Measurements from ENCODE around the gene CDC27.

CDC27 gene

GRCh38 chr17:47099451-47099986 is 89.6 kb downstream of the CDC27 start:
- DNase-seq (ENCODE audit: extremely low spot score): no peak
- POLR2A ChIA-PET: interaction anchor here (0.6 to 1.3 kb wide), 2 partner anchors 11 to 90 kb away, joined by 3 to 4 read pairs; partner anchors contain the start of gene CDC27
- CTCF ChIA-PET: no interaction called here
- TF ChIP-seq HDGF (IDR thresholded peaks at IDR 0.05; ENCODE audit: borderline replicate concordance) (no peak), ELF4 (IDR thresholded peaks at IDR 0.05) (no peak), CTBP1 (IDR thresholded peaks at IDR 0.05; ENCODE audit: borderline replicate concordance) (no peak), NFRKB (IDR thresholded peaks at IDR 0.05) (no peak), FOXK2 (IDR thresholded peaks at IDR 0.05) (no peak), L3MBTL2 (conservative IDR thresholded peaks at IDR 0.05) (no peak), SP1 (IDR thresholded peaks at IDR 0.05) (no peak), BHLHE40 (IDR thresholded peaks at IDR 0.05; ENCODE audit: borderline replicate concordance) (no peak)

GRCh38 chr17:47096343-47096742 is 92.8 kb downstream of the CDC27 start:
- ChIA-PET POLR2A (no interaction called here), CTCF (no interaction called here)
- DNase-seq (ENCODE audit: extremely low spot score): no peak
- TF ChIP-seq, protein P1, sequence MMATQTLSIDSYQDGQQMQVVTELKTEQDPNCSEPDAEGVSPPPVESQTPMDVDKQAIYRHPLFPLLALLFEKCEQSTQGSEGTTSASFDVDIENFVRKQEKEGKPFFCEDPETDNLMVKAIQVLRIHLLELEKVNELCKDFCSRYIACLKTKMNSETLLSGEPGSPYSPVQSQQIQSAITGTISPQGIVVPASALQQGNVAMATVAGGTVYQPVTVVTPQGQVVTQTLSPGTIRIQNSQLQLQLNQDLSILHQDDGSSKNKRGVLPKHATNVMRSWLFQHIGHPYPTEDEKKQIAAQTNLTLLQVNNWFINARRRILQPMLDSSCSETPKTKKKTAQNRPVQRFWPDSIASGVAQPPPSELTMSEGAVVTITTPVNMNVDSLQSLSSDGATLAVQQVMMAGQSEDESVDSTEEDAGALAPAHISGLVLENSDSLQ (IDR thresholded peaks at IDR 0.05): no peak
- no peak for TF ChIP-seq HDGF (IDR thresholded peaks at IDR 0.05; ENCODE audit: borderline replicate concordance)
- TF ChIP-seq ARNT (IDR thresholded peaks at IDR 0.05): no peak
- no peak for TF ChIP-seq L3MBTL2 (conservative IDR thresholded peaks at IDR 0.05)
- TF ChIP-seq TARDBP (IDR thresholded peaks at IDR 0.05): no peak
- no peak for TF ChIP-seq NFRKB (IDR thresholded peaks at IDR 0.05)
- no peak for TF ChIP-seq BHLHE40 (IDR thresholded peaks at IDR 0.05; ENCODE audit: borderline replicate concordance)
- TF ChIP-seq ZNF384 (IDR thresholded peaks at IDR 0.05): no peak
- TF ChIP-seq FOXK2 (IDR thresholded peaks at IDR 0.05): no peak
- TF ChIP-seq SUZ12 (IDR thresholded peaks at IDR 0.05): no peak
- TF ChIP-seq ELF4 (IDR thresholded peaks at IDR 0.05): no peak
- TF ChIP-seq FOXA1 (IDR thresholded peaks at IDR 0.05): no peak

GRCh38 chr17:47095268-47095667 is 93.8 kb downstream of the CDC27 start:
- TF ChIP-seq LEF1 (IDR thresholded peaks at IDR 0.05; ENCODE audit: borderline replicate concordance): no peak
- TF ChIP-seq BHLHE40 (IDR thresholded peaks at IDR 0.05; ENCODE audit: borderline replicate concordance): no peak
- TF ChIP-seq NFRKB (IDR thresholded peaks at IDR 0.05): no peak
- no peak for TF ChIP-seq ZNF384 (IDR thresholded peaks at IDR 0.05)
- TF ChIP-seq, protein P1 (IDR thresholded peaks at IDR 0.05): no peak
- TF ChIP-seq SUZ12 (IDR thresholded peaks at IDR 0.05): no peak
- TF ChIP-seq ELF4 (IDR thresholded peaks at IDR 0.05): no peak
- TF ChIP-seq FOXM1 (IDR thresholded peaks at IDR 0.05; ENCODE audit: borderline replicate concordance): no peak
- no peak for TF ChIP-seq CTBP1 (IDR thresholded peaks at IDR 0.05; ENCODE audit: borderline replicate concordance)
- no peak for TF ChIP-seq FOXK2 (IDR thresholded peaks at IDR 0.05)
- no peak for TF ChIP-seq FOXA1 (IDR thresholded peaks at IDR 0.05)
- no peak for TF ChIP-seq TARDBP (IDR thresholded peaks at IDR 0.05)
- no peak for TF ChIP-seq HDGF (IDR thresholded peaks at IDR 0.05; ENCODE audit: borderline replicate concordance)
- TF ChIP-seq ARNT (IDR thresholded peaks at IDR 0.05): no peak
- no peak for TF ChIP-seq L3MBTL2 (conservative IDR thresholded peaks at IDR 0.05)
- no peak for TF ChIP-seq SP1 (IDR thresholded peaks at IDR 0.05)
- ChIA-PET CTCF (no interaction called here), POLR2A (no interaction called here)
- no peak for DNase-seq (ENCODE audit: extremely low spot score)

- CTCF ChIA-PET: no interaction called here
- DNase-seq (ENCODE audit: extremely low spot score): no peak
- POLR2A ChIA-PET: interaction anchor here (1.1 kb wide), 1 partner anchor 11 kb away, joined by 4 read pairs; no protein-coding TSS in a partner anchor
- TF ChIP-seq ZNF384 (IDR thresholded peaks at IDR 0.05) (no peak), NFRKB (IDR thresholded peaks at IDR 0.05) (no peak), SP1 (IDR thresholded peaks at IDR 0.05) (no peak), LEF1 (IDR thresholded peaks at IDR 0.05; ENCODE audit: borderline replicate concordance) (no peak), ELF4 (IDR thresholded peaks at IDR 0.05) (no peak), FOXM1 (IDR thresholded peaks at IDR 0.05; ENCODE audit: borderline replicate concordance) (no peak)
- TF ChIP-seq, protein P1 (IDR thresholded peaks at IDR 0.05): no peak
Measured at GRCh38 chr17:47087093-47087492, 102.0 kb downstream of the CDC27 start.

DNA sequence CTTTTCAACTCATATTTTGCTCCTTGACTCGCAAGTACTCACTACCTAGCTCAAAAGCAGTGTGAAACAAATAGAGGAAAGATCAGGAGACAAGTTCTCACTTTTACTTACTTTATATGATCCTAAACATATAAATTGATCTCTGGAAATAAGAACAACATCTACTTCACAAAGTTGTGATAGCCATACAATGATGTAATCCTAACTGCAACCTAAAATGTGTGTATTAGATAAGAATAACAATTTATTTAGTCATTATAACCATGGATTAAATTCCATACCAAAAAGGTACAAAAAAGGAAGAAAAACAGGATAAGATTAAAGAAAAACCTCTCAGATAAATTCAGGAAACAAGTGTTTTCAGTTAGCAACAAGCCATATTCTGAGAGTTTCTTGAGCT is 103.4 kb downstream of the CDC27 start:
- ChIA-PET CTCF (no interaction called here), POLR2A (no interaction called here)
- no peak for DNase-seq (ENCODE audit: extremely low spot score)
- TF ChIP-seq FOXM1 (IDR thresholded peaks at IDR 0.05; ENCODE audit: borderline replicate concordance): no peak
- no peak for TF ChIP-seq BHLHE40 (IDR thresholded peaks at IDR 0.05; ENCODE audit: borderline replicate concordance)
- no peak for TF ChIP-seq L3MBTL2 (conservative IDR thresholded peaks at IDR 0.05)
- TF ChIP-seq ARNT (IDR thresholded peaks at IDR 0.05): no peak
- TF ChIP-seq SP1 (IDR thresholded peaks at IDR 0.05): no peak
- no peak for TF ChIP-seq ZNF384 (IDR thresholded peaks at IDR 0.05)
- TF ChIP-seq FOXK2 (IDR thresholded peaks at IDR 0.05): no peak
- no peak for TF ChIP-seq LEF1 (IDR thresholded peaks at IDR 0.05; ENCODE audit: borderline replicate concordance)
- TF ChIP-seq SUZ12 (IDR thresholded peaks at IDR 0.05): no peak
- TF ChIP-seq TARDBP (IDR thresholded peaks at IDR 0.05): no peak
- TF ChIP-seq, protein P1 (IDR thresholded peaks at IDR 0.05): no peak
- TF ChIP-seq CTBP1 (IDR thresholded peaks at IDR 0.05; ENCODE audit: borderline replicate concordance): no peak
- TF ChIP-seq FOXA1 (IDR thresholded peaks at IDR 0.05): no peak
- TF ChIP-seq ELF4 (IDR thresholded peaks at IDR 0.05): no peak
- TF ChIP-seq NFRKB (IDR thresholded peaks at IDR 0.05): no peak
- TF ChIP-seq HDGF (IDR thresholded peaks at IDR 0.05; ENCODE audit: borderline replicate concordance): no peak
